IPS-18c (cell line): Measurements from ENCODE around the gene TUB.

Source experiments
- H3K4me3 ChIP-seq: 2 replicates; pipeline ENCODE4 v1.7.0; 2013; ENCODE audit warnings: low read depth, mild to moderate bottlenecking, low read length, moderate library complexity; ENCODE audit not compliant: insufficient read depth
- H3K9me3 ChIP-seq: one replicate; pipeline ENCODE4 v1.6.1; 2013; ENCODE audit warnings: mild to moderate bottlenecking, low read length, moderate library complexity; ENCODE audit not compliant: control insufficient read depth, insufficient read depth

The TUB gene

DNA sequence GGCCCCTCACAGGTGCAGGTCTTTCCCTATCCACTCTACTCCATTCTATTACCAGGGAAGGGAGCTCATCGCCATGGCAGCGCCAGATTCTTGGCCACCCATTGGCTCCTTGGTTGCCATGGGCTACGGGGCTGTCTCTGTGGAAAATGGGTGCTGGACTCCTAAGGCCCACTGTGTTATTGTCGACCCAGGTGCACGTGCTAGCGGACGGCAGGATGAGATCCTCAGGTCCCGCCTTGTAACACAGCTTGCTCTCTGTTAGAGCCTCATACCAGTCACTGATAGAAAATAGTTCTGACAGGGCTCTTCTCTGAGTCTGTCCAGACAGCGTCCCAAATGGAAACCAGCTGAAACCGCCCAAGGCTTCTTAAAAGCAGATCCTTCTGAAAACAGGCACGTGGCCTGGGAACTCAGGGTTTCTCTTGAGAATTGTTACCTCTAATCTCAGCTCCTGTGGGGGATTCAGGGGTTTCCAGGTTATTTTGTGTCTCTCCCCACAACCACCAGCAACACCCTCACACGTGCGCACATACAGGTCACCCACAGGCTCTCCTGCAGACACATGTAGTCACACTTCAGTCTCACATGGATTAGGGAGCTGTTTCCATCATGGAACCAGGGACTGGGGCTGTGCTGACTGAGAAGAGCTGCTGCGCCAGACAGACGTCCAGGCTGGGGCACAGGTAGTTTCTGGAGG lies 1.5 kb downstream of the TUB start:
- H3K4me3 ChIP-seq, result no peak overlapping the region
- H3K9me3 ChIP-seq, result peaks cover 5% of the 10 kb centered on the region

GRCh38 chr11:8083088-8083395 lies 2.0 kb downstream of the TUB start:
- H3K9me3 ChIP-seq, result peaks cover 5% of the 10 kb centered on the region
- no peak overlapping the region for H3K4me3 ChIP-seq

DNA sequence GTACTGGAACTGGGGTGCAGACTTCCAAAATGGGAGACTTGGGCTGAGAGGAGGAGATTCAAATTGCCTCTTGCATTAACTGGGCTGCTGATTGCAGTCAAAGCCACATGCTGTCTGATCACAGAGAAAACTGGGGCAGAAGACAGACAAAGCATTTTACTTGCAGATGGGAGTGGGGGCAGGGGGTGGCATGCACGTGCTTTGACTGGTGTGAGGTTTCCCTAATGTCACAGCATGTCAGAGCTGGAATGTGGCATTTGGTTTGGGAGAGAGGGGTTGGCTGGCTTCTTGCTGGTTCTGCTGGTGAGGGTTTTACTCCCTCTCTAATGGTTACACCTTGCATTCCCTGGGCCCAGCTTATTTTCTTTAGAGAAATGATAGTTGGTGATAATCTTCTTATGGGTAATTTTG lies 2.9 kb downstream of the TUB start:
- Histone ChIP-seq H3K9me3 (peaks cover 5% of the 10 kb centered on the region), H3K4me3 (no peak overlapping the region)

DNA sequence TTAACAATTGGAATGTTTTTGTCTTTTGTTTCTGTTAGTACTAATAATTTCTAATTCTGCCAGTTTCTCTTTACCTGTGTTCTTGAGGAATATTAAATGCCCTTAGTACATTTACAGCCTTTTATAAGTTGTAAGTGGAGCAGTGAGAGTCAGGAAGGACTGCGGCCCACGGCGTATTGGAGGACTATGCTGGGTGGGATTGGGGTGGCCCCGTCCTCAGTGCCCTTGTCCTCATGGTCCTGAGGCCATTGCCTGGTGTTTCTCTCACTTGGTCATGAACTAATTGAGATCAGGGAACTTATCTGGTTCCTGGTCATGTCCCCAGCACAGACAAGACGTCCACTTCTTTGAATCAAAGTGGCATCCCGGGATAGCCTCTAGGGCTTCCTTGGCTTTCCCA lies 3.3 kb downstream of the TUB start:
- Histone ChIP-seq H3K4me3 (no peak overlapping the region), H3K9me3 (peaks cover 5% of the 10 kb centered on the region)

DNA sequence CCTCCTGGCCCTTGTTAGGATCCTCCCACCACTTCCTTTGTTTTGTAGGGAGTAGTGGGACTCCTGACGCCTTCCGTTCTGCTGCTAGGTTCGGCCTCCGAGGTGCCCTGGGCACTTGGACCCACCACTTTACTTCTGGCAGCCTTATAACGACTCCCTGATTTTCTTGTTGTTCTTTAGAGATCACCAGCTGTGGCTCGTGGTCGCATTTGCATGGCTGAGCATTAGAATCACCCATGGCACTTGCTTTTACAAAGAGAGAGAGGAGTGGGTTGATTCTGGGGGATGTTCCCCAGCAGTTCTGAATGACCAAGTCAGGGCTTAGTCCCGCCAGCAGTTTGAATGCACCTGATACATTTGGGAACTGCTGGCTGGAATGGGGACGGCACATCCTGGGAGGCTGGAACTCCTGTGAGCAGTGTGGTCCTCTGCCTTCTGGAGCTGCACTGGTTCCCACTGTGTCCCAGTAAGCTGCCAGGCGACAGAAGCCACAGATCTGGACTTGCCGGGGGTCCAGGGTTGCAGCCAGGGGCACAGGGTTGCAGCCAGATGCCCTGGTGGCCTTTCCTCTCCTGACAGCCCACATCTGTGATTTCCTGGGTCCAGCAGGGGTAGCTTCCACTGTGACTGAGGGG lies 4.1 kb downstream of the TUB start:
- Histone ChIP-seq H3K4me3 (no peak overlapping the region), H3K9me3 (peaks cover 5% of the 10 kb centered on the region)

GRCh38 chr11:8086001-8086479 lies 5.0 kb downstream of the TUB start:
- Histone ChIP-seq H3K4me3 (no peak overlapping the region), H3K9me3 (peaks cover 3% of the 10 kb centered on the region)

DNA sequence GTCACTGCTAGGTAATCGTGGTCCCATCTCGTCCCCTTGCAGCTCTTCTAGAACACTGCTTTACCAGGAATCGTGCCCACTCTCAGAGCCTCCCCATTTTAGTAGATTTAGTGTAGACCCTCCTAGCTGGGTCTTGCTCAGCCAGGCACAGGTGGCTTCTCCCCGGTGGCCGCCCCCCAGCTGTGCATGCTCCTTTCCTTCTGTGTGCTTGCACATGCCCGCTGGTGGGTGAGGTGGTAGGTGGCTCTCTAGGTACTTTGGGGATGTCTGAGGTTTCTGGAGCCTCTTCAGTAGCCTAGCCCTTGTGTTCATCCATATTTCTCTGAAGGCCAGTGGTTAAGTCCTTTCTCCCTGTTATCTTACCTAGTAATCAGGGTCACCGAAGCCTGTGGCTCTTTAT lies 5.6 kb downstream of the TUB start:
- Histone ChIP-seq H3K4me3 (no peak overlapping the region), H3K9me3 (peaks cover 3% of the 10 kb centered on the region)

- no peak overlapping the region for H3K4me3 ChIP-seq
- H3K9me3 ChIP-seq, result peaks cover 3% of the 10 kb centered on the region
These were observed 6.2 kb downstream of the TUB start for GRCh38 chr11:8087185-8087584.

DNA sequence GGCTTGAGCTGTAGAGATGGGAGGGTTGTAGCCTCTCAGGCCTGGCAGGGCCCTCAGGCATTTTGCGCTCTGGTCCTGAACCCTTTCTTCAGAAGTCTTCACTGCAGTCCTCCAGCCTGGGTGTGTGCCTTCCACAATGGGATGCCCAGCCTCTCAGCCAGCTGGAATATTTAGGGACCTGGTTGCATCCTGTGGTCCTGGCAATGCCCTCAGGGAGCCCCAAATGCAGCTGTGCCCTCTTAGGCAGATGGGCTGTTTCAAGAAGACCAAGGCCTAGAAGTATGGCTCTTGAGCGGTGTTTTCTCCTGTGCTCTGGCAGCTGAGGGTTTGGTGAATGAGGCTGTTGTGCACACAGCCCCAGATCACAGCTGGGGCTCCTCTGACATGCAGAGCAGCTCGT lies 6.7 kb downstream of the TUB start:
- H3K4me3 ChIP-seq, result no peak overlapping the region
- peaks cover 1% of the 10 kb centered on the region for H3K9me3 ChIP-seq

DNA sequence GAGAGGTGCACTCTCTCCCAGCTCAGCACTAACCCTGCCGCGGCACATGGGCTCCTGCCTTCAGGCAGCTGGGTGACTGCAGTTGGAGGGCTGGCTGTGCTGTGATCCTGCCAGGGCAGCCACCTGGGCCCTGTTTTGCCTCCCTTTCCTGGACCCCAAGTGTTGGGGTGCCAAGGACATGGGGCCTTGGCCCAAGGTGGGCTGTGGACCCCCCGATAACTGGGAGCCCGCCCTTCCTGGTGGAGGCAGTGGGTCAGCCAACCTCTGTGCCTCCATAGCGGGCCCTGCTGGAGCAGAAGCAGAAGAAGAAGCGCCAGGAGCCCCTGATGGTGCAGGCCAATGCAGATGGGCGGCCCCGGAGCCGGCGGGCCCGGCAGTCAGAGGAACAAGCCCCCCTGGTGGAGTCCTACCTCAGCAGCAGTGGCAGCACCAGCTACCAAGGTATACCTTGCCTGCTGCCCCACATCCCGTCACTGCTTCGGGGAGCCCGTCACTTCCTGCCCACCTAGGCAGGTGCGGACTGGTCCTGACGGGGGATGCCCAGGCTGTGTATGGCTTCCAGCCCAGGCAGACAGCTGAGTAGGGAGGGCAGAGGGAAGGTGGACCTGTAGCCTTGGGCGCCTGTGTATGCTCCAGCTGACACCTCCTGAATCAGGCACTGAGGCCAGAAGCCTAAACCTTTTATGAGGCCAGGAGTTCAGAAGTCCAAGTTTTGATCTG lies 8.9 kb downstream of the TUB start:
- H3K9me3 ChIP-seq, result no peaks in the 10 kb centered on the region
- H3K4me3 ChIP-seq, result no peak overlapping the region

DNA sequence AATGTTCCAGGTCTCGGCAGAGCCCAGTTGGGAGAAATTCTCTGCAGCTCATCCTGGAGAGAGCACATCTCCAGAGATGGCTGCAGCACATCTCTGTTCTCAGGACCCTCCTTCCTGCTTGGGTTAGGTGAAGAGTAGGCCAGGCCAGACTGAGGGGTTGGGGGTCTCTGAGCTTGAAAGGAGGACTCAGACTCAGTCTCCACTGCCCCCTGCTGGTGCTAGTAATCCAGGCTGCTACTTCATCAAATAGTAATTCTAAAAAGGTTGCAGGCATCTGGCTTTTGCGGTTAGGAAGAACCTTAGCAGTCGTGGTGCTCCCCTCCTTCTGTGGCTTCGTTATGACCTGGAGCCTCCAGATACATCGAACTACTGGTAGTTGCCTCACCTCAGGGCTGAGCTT lies 9.7 kb downstream of the TUB start:
- Histone ChIP-seq H3K9me3 (no peaks in the 10 kb centered on the region), H3K4me3 (no peak overlapping the region)

- Histone ChIP-seq H3K9me3 (no peaks in the 10 kb centered on the region), H3K4me3 (no peak overlapping the region)
These were observed 10.7 kb downstream of the TUB start for GRCh38 chr11:8091721-8092120.

- Histone ChIP-seq H3K4me3 (no peak overlapping the region), H3K9me3 (no peaks in the 10 kb centered on the region)
These were observed 11.8 kb downstream of the TUB start for GRCh38 chr11:8092587-8093424.

DNA sequence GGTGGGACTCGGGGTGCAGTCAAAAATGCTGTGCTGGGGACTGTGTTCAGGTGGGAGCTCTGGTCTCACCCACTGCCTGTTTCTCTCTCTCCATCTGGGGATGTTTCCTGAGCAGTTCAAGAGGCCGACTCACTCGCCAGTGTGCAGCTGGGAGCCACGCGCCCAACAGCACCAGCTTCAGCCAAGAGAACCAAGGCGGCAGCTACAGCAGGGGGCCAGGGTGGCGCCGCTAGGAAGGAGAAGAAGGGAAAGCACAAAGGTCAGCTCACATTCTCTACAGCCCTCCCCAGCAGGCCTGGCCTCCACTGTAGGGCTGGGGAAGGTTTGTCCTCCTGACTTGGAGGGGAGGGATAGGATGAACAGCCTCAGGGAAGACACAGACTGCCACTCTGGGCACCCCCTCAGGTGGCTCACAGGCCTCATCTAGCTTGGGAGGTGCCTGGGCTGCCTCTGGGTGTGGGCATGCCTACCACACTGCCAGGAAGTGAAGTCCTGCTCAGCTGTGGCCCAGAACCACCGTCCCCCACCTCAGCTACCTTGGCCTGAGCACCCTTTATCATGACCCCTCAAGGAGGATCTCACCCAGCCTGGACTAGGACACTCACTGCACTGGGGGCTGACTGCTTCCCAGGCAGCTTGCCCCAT lies 13.0 kb downstream of the TUB start:
- no peaks in the 10 kb centered on the region for H3K9me3 ChIP-seq
- no peak overlapping the region for H3K4me3 ChIP-seq

DNA sequence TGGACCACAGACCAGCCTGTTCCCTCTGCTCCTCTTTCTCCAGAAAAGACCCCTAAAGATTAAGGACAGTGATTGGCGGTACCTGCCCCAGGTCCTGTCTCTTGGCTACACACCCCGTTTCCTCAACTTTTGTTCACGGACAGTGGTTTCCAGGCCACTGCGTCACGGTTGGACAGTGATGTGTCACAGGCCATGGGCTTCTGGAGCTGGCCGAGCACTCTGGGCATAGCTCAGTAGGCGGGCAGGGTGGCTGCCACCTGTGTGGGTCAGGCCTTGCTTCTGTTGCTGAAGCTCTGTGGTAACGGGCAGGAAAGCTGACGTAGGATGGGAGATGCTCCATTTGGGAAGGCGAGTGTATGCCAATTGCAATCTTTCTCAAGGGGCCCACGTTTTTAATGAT lies 13.6 kb downstream of the TUB start:
- H3K9me3 ChIP-seq, result no peaks in the 10 kb centered on the region

DNA sequence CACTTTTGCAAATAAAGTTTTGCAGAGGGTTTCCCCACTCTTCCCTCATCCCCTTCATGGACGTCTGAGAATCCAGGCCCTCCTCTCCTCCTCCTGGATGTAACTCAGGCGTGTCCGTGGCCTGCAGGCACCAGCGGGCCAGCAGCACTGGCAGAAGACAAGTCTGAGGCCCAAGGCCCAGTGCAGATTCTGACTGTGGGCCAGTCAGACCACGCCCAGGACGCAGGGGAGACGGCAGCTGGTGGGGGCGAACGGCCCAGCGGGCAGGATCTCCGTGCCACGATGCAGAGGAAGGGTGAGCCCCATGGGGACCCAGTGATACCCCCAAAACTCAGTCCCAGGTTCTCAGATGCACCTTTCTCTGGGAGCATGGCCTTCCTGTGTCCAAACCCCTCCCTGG lies 14.4 kb downstream of the TUB start:
- Histone ChIP-seq H3K9me3 (no peaks in the 10 kb centered on the region), H3K4me3 (no peak overlapping the region)

More for the DNA sequence above, 13.6 kb downstream of the TUB start:
- H3K4me3 ChIP-seq, result no peak overlapping the region

- Histone ChIP-seq H3K9me3 (no peaks in the 10 kb centered on the region), H3K4me3 (no peak overlapping the region)
These were observed 15.0 kb downstream of the TUB start for GRCh38 chr11:8095806-8096522.
